A549 (cell line): Measurements from ENCODE around the gene ITSN1. TPM values are rescaled to one million over a fixed set of nuclear protein-coding genes. Genes with fewer than 3 reads are reported as not detected.
A peak's percentile ranks its signal among the peaks of the same experiment; 100 is the strongest.

Source experiments
- ATAC-seq, 2 experiments: fragments of 200-7000 bp in 1 of 2; fragments of >200 bp in 1 of 2; cut with Nextera tagmentation in 1 of 2; cut with Tn5 transposase in 1 of 2; 3 replicates each; pipeline versions ENCODE4 v1.8.0 to v1.9.1; 2018 to 2020; ENCODE audit warnings: mild to moderate bottlenecking in 1 of 2, moderate library complexity in 1 of 2
- CTCF ChIA-PET: fragments of 300-600 bp; sonication (Branson Sonifier 250); formaldehyde crosslinking; extraction: SDS; loops from one replicate; lab custom pipeline; 2021; ENCODE audit warnings: antibody characterized with exemption, inconsistent platforms; lab: Yijun Ruan, JAX
- POLR2A ChIA-PET: fragments of 350-600 bp; formaldehyde crosslinking; extraction: SDS; loops from one replicate; lab custom pipeline; 2021; ENCODE audit warnings: antibody characterized with exemption, inconsistent platforms; lab: Yijun Ruan, JAX
- DNase-seq, 2 experiments: peaks; one replicate each; pipeline versions ENCODE4 v3.0.0 to v3.0.0-alpha.2; 2011 to 2016; ENCODE audit warnings: low read depth in 1 of 2, low spot score in 1 of 2
- FAIRE-seq: peaks from 2 replicates; lab custom pipeline; 2011; peaks lifted over from hg19 to GRCh38; lab: Jason Lieb, UNC
- H3K27ac ChIP-seq, 2 experiments: fragments of >200 bp; sonication (Bioruptor Twin); formaldehyde crosslinking; 3 replicates each; pipeline ENCODE4 v1.5.1; 2016 to 2017
- H3K4me1 ChIP-seq: fragments of >200 bp; sonication (Bioruptor Twin); formaldehyde crosslinking; 3 replicates; pipeline ENCODE4 v1.6.1; 2016
- H3K4me2 ChIP-seq: fragments of >200 bp; sonication (Bioruptor Twin); formaldehyde crosslinking; 3 replicates; pipeline ENCODE4 v1.6.1; 2016
- H3K4me3 ChIP-seq: fragments of >200 bp; sonication (Bioruptor Twin); formaldehyde crosslinking; 3 replicates; pipeline ENCODE4 v1.5.1; 2016
- H3K9me3 ChIP-seq: fragments of >200 bp; sonication (Bioruptor Twin); formaldehyde crosslinking; 3 replicates; pipeline ENCODE4 v1.6.1; 2016
- BHLHE40 ChIP-seq: IDR thresholded peaks from 2 replicates; pipeline ENCODE4 v1.6.1; 2012; ENCODE audit warnings: low read depth, low read length, inconsistent platforms
- CBX2 ChIP-seq: fragments of 200-600 bp; sonication (generic); IDR thresholded peaks from 2 replicates; pipeline ENCODE4 v1.6.1; 2016; ENCODE audit warnings: low read depth, mild to moderate bottlenecking, borderline replicate concordance
- CBX8 ChIP-seq: fragments of 200-600 bp; sonication (generic); IDR thresholded peaks from 2 replicates; pipeline ENCODE4 v1.6.1; 2016
- CEBPB ChIP-seq, 2 experiments: fragments of >200 bp in 1 of 2; sonication (Bioruptor Twin) in 1 of 2; formaldehyde crosslinking in 1 of 2; IDR thresholded peaks; 2 replicates each; pipeline ENCODE4 v1.6.1; 2012 to 2016
- ESRRA ChIP-seq: fragments of 150-350 bp; IDR thresholded peaks from 2 replicates; pipeline ENCODE4 v1.6.1; 2014; ENCODE audit warnings: mild to moderate bottlenecking, low read length, borderline replicate concordance
- FOSB ChIP-seq: fragments of 250-450 bp; sonication (Bioruptor Pico); IDR thresholded peaks from 2 replicates; pipeline ENCODE4 v1.5.0; 2020; ENCODE audit warnings: mild to moderate bottlenecking, moderate library complexity
- FOSL2 ChIP-seq, 2 experiments: fragments of 450-650 bp in 1 of 2; fragments of >200 bp in 1 of 2; sonication (Bioruptor Twin) in 1 of 2; formaldehyde crosslinking; IDR thresholded peaks; 2 replicates each; pipeline versions ENCODE4 v1.5.0 to v1.6.1; 2016 to 2020; ENCODE audit warnings: mild to moderate bottlenecking in 1 of 2, moderate library complexity in 1 of 2
- FOXS1 ChIP-seq: fragments of 250-450 bp; sonication (Bioruptor Pico); IDR thresholded peaks from 2 replicates; pipeline ENCODE4 v1.5.0; 2020; ENCODE audit warnings: mild to moderate bottlenecking, moderate library complexity
- HOXB5 ChIP-seq: fragments of 250-450 bp; sonication (Bioruptor Pico); IDR thresholded peaks from 2 replicates; pipeline ENCODE4 v1.5.0; 2020; ENCODE audit warnings: mild to moderate bottlenecking, moderate library complexity
- MAFK ChIP-seq: fragments of 450-650 bp; IDR thresholded peaks from 2 replicates; pipeline ENCODE4 v1.6.1; 2014; ENCODE audit not compliant: partially characterized antibody
- MAZ ChIP-seq: fragments of 150-350 bp; IDR thresholded peaks from 2 replicates; pipeline ENCODE4 v1.6.1; 2014; ENCODE audit warnings: antibody characterized with exemption, low read depth, low read length, borderline replicate concordance
- NR3C1 ChIP-seq: fragments of >200 bp; sonication (Bioruptor Twin); formaldehyde crosslinking; IDR thresholded peaks from 3 replicates; pipeline ENCODE4 v1.6.1; 2017
- POLR2A ChIP-seq: IDR thresholded peaks from 2 replicates; pipeline ENCODE4 v1.6.1; 2012; ENCODE audit warnings: mild to moderate bottlenecking, low read length
- RARB ChIP-seq: fragments of 250-450 bp; sonication (Bioruptor Pico); IDR thresholded peaks from 2 replicates; pipeline ENCODE4 v1.8.0; 2021; ENCODE audit warnings: mild to moderate bottlenecking, moderate library complexity
- RFX5 ChIP-seq: fragments of 450-650 bp; IDR thresholded peaks from 2 replicates; pipeline ENCODE4 v1.7.1; 2014; ENCODE audit warnings: antibody characterized with exemption, mild to moderate bottlenecking, moderate library complexity
- TFCP2L1 ChIP-seq: fragments of 250-450 bp; sonication (Bioruptor Pico); IDR thresholded peaks from 2 replicates; pipeline ENCODE4 v1.5.0; 2021; ENCODE audit warnings: mild to moderate bottlenecking
- TP53 ChIP-seq: fragments of 250-450 bp; sonication (Bioruptor Pico); IDR thresholded peaks from 2 replicates; pipeline ENCODE4 v1.5.0; 2021; ENCODE audit warnings: mild to moderate bottlenecking, moderate library complexity
- ZC3H11A ChIP-seq: fragments of 450-650 bp; IDR thresholded peaks from 2 replicates; pipeline ENCODE4 v1.6.1; 2014; ENCODE audit warnings: antibody characterized with exemption, mild to moderate bottlenecking
- WGBS: methylation state at CpG from one replicate; pipeline ENCODE4 v1.1.6; 2017; ENCODE audit errors: missing lambda C conversion rate; 5-methylcytosine and 5-hydroxymethylcytosine counted together
- polyA plus RNA-seq, 4 experiments: library from polyadenylated mRNA; depleted of rRNA in 3 of 4; stranded (reverse); fragments of >200 nt; fragmentation: RNase III in 1 of 4; extraction: RNeasy Plus Mini Kit Qiagen cat#74134 plus additional on column Dnase treatment in 1 of 4; gene quantifications; 2 replicates in 3 of 4; 3 replicates in 1 of 4; pipeline ENCODE4 v1.2.3, GENCODE V29; 2011 to 2017
- TF ChIP-seq, protein P1 (sequence below): fragments of >200 bp; sonication (Bioruptor Twin); formaldehyde crosslinking; IDR thresholded peaks from 2 replicates; pipeline ENCODE4 v1.6.1; 2016
- TF ChIP-seq, protein P2 (sequence below): IDR thresholded peaks from 2 replicates; pipeline ENCODE4 v1.6.1; 2012; ENCODE audit warnings: low read depth, borderline replicate concordance
- TF ChIP-seq, protein P3 (sequence below): fragments of 450-650 bp; IDR thresholded peaks from 2 replicates; pipeline ENCODE4 v1.6.1; 2014; ENCODE audit warnings: antibody characterized with exemption
- TF ChIP-seq, protein P4 (sequence below): fragments of 200-600 bp; sonication (generic); IDR thresholded peaks from 2 replicates; pipeline ENCODE4 v1.6.1; 2016; ENCODE audit warnings: antibody characterized with exemption, mild to moderate bottlenecking, moderate library complexity
- TF ChIP-seq, protein P5 (sequence below): IDR thresholded peaks from 2 replicates; pipeline ENCODE4 v1.6.1; 2012

ITSN1 gene
- polyA plus RNA-seq, 2 of the 4 experiments (the other 2 are of a cell fraction) = 15.2 to 23.7 TPM

DNA sequence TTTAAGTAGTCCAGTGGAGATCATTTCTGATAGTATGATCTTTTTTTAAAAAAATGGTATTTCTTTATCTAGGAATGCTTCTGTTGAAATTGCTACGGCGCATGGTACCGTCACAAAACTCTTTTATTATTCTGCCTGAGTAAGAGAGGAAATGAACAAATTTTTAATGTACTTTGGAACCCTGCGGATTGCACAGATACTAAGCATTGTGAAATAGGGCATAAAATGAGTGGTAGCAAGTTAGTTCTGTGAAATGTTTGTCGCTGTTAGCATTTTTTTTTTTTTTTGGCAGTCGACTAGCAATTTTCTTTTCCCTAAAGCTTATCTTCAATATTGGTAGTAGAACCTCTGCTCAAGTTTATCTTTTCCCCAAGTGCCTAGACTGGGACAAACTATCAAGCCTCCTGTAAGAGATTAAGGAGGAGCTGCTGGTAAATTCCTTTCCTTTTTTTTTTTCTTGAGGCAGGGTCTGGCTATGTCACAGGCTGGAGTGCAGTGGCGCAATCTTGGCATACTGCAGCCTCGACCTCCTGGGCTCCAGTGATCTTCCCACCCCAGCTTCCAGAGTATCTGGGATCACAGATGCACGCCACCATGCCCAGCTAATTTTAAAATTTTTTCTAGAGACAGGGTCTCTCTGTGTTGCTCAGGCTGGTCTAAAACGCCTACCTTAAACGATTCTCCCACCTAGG is 2.2 kb downstream of the ITSN1 start:
- H3K4me2 ChIP-seq = peak overlapping the region; percentile 91
- ChIA-PET CTCF (interaction anchor here (1.1 kb wide), 1 partner anchor 39 kb away, joined by 4 read pairs; no protein-coding TSS in a partner anchor), POLR2A (no interaction called here)
- WGBS = 76% methylated on average over 11 of the region's 11 CpGs
- no peaks in the 10 kb centered on the region for H3K9me3 ChIP-seq
- peak overlapping the region; percentile 100; the same call in 1 of the 3 replicates for H3K4me3 ChIP-seq
- DNase-seq (no peak), FAIRE-seq (no peak), ATAC-seq (no peak)
- H3K4me1 ChIP-seq = peaks cover 28% of the 10 kb centered on the region
- H3K27ac ChIP-seq = 0 out of 6 replicates have a peak overlapping the region, but pooled peaks of 1 of the 2 experiments have one; percentile 15
- 0 out of 4 replicates have a peak, but pooled peaks of 1 of the 2 experiments have one; percentile 3 for TF ChIP-seq CEBPB (IDR thresholded peaks at IDR 0.05)
- TF ChIP-seq NR3C1 = no peak
- no peak for TF ChIP-seq CBX2
- TF ChIP-seq, all 56 proteins: peak for 1

DNA sequence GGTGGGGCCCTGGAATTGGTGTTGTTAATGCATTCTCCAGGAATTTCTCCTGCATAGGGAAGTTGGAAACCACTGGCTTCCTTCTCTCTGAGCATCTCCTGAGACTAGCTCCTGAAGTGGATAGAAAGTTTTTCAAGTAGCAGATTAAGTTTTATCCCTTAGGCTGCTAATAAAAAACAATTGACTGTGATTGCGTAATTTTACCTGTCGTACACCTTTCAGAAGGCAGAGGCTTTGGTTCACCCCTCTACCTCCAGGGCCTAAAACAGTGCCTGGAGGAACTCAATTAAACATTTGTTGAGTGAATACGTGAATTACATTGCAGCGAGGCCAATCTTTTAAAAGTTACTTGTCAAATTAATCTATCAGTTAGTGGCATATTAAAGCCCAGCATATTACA is 3.4 kb downstream of the ITSN1 start:
- Histone ChIP-seq H3K4me1 (peaks cover 21% of the 10 kb centered on the region), H3K27ac (no peak overlapping the region), H3K4me2 (no peak overlapping the region), H3K9me3 (no peaks in the 10 kb centered on the region), H3K4me3 (no peak overlapping the region)
- ChIA-PET POLR2A (no interaction called here), CTCF (interaction anchor here (1.1 kb wide), 1 partner anchor 40 kb away, joined by 4 read pairs; no protein-coding TSS in a partner anchor)
- FAIRE-seq = no peak
- ATAC-seq = no peak
- TF ChIP-seq, protein P1, sequence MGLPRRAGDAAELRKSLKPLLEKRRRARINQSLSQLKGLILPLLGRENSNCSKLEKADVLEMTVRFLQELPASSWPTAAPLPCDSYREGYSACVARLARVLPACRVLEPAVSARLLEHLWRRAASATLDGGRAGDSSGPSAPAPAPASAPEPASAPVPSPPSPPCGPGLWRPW = no peak
- peak; percentile 69 to 77; a peak in 3 of 4 replicates for TF ChIP-seq CEBPB (IDR thresholded peaks at IDR 0.05)
- TF ChIP-seq NR3C1 = no peak
- TF ChIP-seq, all 56 proteins: peak for 1
- 97% methylated on average over 4 of the region's 4 CpGs for WGBS
- no peak for DNase-seq

DNA sequence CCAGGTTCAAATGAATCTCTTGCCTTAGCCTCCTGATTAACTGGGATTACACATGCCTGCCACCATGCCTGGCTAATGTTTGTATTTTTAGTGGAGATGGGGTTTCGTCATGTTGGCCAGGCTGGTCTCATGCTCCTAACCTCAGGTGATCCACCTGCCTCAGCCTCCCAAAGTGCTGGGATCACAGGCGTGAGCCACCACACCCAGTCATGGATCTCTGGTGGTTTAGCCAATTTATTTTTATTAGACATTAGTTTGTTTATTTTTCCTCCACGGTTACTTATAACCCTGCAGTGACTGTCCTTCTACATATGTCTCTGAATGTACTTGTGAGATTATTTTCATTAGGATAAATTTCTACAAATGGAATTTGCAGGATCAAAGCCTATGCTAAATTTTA is 5.3 kb downstream of the ITSN1 start:
- no peaks in the 10 kb centered on the region for H3K9me3 ChIP-seq
- no peak overlapping the region for H3K4me2 ChIP-seq
- DNase-seq = no peak
- no peak for FAIRE-seq
- no peak for ATAC-seq
- TF ChIP-seq TP53 (CRISPR knock-in tag) = no peak
- TF ChIP-seq, protein P2, sequence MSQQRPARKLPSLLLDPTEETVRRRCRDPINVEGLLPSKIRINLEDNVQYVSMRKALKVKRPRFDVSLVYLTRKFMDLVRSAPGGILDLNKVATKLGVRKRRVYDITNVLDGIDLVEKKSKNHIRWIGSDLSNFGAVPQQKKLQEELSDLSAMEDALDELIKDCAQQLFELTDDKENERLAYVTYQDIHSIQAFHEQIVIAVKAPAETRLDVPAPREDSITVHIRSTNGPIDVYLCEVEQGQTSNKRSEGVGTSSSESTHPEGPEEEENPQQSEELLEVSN = no peak
- TF ChIP-seq ZC3H11A = no peak
- TF ChIP-seq FOSB = no peak
- no peak for TF ChIP-seq MAZ
- TF ChIP-seq, protein P3, sequence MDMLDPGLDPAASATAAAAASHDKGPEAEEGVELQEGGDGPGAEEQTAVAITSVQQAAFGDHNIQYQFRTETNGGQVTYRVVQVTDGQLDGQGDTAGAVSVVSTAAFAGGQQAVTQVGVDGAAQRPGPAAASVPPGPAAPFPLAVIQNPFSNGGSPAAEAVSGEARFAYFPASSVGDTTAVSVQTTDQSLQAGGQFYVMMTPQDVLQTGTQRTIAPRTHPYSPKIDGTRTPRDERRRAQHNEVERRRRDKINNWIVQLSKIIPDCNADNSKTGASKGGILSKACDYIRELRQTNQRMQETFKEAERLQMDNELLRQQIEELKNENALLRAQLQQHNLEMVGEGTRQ = no peak
- TF ChIP-seq RARB (CRISPR knock-in tag) = no peak
- TF ChIP-seq FOXS1 (CRISPR knock-in tag) = no peak
- no peak for TF ChIP-seq TFCP2L1
- TF ChIP-seq BHLHE40 = no peak
- TF ChIP-seq HOXB5 (CRISPR knock-in tag) = no peak
- no peak for TF ChIP-seq RFX5
- TF ChIP-seq CBX8 = no peak
- TF ChIP-seq, all 56 proteins: peak for 0
- H3K27ac ChIP-seq = no peak overlapping the region
- CTCF ChIA-PET = no interaction called here
- 90% methylated on average over 3 of the region's 3 CpGs for WGBS
- peaks cover 21% of the 10 kb centered on the region for H3K4me1 ChIP-seq
- POLR2A ChIA-PET = no interaction called here
- H3K4me3 ChIP-seq = no peak overlapping the region

DNA sequence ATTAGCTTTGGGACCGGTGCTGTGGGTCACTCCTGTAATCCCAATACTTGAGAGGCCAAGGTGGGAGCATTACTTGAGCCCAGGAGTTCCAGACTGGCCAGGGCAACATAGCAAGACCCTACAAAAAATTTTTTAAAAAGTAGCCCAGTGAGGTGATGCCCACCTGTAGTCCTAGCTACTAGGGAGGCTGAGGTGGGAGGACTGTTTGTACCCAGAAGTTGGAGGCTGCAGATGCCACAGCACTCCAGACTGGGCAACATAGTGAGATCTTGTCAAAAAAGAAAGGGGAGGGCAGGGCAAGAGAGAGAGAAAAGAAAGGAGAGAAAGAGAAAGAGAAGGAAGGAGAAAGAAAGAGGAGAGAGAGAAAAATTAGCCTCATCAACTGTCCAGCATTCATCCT is 6.3 kb downstream of the ITSN1 start:
- ATAC-seq = no peak
- Histone ChIP-seq H3K9me3 (no peaks in the 10 kb centered on the region), H3K4me2 (no peak overlapping the region), H3K4me1 (peaks cover 21% of the 10 kb centered on the region), H3K4me3 (no peak overlapping the region), H3K27ac (no peak overlapping the region)
- no peak for FAIRE-seq
- ChIA-PET POLR2A (no interaction called here), CTCF (interaction anchor here (0.6 kb wide), 1 partner anchor 55 kb away, joined by 3 read pairs; no protein-coding TSS in a partner anchor)
- 83% methylated on average over 1 of the region's 1 CpG for WGBS
- DNase-seq = no peak
- TF ChIP-seq, protein P4, sequence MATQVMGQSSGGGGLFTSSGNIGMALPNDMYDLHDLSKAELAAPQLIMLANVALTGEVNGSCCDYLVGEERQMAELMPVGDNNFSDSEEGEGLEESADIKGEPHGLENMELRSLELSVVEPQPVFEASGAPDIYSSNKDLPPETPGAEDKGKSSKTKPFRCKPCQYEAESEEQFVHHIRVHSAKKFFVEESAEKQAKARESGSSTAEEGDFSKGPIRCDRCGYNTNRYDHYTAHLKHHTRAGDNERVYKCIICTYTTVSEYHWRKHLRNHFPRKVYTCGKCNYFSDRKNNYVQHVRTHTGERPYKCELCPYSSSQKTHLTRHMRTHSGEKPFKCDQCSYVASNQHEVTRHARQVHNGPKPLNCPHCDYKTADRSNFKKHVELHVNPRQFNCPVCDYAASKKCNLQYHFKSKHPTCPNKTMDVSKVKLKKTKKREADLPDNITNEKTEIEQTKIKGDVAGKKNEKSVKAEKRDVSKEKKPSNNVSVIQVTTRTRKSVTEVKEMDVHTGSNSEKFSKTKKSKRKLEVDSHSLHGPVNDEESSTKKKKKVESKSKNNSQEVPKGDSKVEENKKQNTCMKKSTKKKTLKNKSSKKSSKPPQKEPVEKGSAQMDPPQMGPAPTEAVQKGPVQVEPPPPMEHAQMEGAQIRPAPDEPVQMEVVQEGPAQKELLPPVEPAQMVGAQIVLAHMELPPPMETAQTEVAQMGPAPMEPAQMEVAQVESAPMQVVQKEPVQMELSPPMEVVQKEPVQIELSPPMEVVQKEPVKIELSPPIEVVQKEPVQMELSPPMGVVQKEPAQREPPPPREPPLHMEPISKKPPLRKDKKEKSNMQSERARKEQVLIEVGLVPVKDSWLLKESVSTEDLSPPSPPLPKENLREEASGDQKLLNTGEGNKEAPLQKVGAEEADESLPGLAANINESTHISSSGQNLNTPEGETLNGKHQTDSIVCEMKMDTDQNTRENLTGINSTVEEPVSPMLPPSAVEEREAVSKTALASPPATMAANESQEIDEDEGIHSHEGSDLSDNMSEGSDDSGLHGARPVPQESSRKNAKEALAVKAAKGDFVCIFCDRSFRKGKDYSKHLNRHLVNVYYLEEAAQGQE = no peak
- TF ChIP-seq MAFK (no peak), FOSL2 (IDR thresholded peaks at IDR 0.05) (no peak), FOSL2 (CRISPR knock-in tag; IDR thresholded peaks at IDR 0.05) (no peak), CEBPB (IDR thresholded peaks at IDR 0.05) (no peak), ESRRA (no peak), POLR2A (no peak)
- TF ChIP-seq, protein P3 = no peak
- TF ChIP-seq, protein P5, sequence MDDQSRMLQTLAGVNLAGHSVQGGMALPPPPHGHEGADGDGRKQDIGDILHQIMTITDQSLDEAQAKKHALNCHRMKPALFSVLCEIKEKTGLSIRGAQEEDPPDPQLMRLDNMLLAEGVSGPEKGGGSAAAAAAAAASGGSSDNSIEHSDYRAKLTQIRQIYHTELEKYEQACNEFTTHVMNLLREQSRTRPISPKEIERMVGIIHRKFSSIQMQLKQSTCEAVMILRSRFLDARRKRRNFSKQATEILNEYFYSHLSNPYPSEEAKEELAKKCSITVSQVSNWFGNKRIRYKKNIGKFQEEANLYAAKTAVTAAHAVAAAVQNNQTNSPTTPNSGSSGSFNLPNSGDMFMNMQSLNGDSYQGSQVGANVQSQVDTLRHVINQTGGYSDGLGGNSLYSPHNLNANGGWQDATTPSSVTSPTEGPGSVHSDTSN = no peak
